GM21619 (cell line): ENCODE data around the gene KARS1.
A peak's percentile ranks its signal among the peaks of the same experiment; 100 is the strongest.
"Not testable (repeated sequence)": the region's sequence is repeated elsewhere in the genome, so short reads cannot be mapped to it uniquely, and the experiment has no call there.

Experiments
- ATAC-seq: cut with Tn5 transposase; IDR thresholded peaks from one replicate; pipeline ENCODE4 v1.9.1; 2021; ENCODE audit not compliant: unreplicated experiment

KARS1 gene

DNA sequence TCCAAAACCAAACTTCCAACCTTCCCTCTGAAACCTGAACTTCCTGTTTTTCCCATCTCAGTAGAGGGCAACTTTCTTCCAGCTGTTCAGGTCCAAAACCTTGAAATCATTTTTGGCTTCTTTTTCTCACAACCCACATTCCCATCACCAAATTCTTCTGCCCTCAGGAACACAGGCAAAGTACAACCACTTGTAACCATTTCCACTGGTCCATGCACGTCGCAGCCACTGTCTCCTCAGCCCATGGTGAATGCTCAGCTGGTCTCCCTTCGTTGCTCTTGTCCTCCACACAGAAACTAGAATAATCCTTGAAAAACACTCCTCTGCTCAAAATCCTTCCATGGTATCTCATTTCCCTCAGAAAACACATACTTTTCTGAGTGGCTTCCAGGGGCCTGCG lies 20.7 kb downstream of the KARS1 start:
- ATAC-seq, result no peak

DNA sequence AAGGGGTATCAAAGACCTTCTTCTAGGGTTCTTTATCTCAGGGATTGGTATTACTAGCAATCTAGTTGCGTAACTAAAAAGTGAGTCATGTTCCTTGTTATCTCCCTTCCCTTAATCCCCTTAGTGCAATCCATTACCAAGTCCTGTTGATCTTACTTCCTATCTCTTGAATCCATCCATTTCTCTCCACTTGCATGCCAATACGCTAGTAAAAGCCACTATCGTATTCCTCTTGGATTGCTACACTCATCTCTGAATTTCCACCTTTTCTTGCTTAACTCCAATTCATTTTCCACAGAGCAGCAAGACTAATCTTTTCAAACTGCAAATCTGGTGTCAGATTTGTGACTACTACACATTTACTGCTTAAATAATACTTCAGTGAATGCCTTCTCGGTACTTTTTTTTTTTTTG lies 22.5 kb downstream of the KARS1 start:
- no peak for ATAC-seq

DNA sequence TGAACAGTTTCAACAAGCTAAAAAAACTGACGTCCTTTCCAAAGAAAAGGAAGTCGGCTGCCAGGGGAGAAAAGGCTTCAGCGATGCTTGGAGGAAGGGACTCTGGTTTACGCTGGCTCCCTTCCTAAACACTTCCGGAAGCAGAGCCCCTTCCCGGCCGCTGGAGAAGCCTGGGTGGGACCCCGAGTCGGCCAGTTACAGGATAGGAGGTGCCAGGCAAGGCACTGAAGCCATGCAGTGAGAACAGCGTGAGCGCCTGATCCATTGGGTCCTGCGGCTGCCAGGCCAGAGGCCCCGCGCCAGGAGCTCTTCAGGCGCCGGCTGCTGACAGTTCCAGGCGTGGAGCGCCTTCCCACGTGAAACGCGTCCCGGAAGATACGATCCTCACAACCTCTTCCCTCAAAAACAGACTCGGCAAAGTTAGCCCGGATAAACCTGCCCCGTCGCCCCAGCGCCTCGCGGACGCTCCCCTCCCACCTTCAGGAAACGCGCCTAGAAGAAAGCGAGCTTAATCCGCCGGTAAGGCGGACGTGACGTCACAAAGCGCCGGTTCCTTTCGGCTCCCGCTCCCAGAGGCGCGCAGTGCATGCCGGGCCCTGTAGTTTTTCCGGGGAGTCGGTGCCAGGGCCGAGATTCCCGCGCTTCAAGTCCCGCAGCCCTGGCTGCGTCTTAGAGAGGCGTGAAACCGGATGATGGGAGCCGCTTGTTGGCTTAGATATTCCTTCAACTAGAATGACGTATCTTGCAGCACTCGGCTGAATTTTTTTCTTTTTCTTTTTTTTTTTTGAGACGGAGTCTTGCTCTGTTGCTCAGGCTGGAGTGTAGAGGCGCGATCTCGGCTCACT lies 24.5 kb downstream of the KARS1 start, which contains the start of gene ADAT1:
Gene ADAT1 (minus strand): TSS at position 521 of the 845 bp plus-strand sequence. CDS start 2,482 bp downstream, outside the sequence.
- peak; percentile 97 for ATAC-seq

DNA sequence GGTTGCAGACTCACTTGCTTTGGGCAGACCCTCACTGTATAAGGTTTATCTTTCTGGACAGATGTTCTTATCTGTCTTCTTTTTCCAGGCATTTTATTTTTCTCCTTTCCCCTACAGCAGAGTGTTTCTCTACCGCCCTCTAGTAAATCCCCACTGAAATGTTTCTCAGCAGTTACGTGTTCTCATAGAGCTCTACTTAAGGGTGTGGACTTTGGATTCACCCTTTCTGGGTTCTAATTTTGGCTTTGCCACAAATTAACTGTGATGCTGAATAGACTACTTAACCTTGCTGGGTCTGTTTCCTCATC lies 26.3 kb downstream of the KARS1 start:
- no peak for ATAC-seq

DNA sequence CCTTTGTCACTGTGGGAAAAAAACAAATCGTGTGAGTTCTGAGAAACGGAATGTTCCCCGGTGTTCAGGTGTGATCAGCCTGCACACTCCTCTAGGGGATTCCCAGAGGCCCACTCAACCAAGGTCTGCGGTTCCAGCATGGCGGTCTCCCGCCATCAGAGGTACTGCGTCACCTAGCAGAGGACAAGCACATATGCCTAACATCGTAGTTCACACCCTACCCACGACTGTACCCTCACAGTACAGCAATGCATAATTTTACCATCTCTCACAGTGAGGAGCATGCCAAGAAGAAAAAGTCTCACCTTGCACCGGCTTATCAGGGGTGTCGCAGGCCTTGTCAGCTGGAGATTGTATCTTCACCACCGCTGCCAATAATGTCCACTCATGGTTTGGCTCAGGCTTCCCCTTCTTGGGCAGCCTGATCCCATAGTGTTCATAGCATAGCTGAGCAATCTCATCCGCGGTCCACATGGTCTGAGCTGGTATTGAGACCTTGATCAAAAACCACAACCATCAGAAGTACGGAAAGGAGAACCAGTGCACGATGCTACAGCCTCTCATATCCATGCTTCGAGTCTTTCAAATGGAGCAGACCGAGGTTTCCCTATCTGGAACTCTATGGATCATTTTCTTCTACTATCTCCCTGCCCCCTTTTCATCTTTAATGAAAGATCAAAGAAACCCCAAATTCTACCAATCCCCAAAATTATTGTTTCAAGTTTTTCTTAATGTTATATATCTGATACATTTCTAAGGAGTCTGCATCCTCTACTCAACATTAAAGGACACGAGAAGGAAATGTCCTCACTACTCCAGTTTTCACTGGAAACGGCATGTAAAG lies 26.9 kb downstream of the KARS1 start:
- ATAC-seq, result no peak

DNA sequence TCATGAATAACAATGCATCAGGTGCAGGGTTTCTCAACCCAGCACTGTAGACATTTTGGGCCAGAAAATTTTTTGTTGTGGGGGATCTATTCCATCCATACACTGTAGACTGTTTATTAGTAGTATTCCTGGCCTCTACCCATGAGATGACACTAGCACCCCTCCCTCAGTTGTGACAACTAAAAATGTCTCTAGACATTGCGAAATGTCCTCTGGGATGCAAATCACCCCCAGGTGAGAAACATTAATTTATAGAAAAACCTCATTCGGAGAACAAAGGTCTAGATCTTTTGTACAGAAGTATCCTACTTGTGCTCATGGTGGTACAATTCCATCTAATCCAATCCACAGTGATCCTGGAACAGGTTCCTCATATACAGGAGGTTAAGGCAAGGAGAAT lies 28.7 kb downstream of the KARS1 start:
- ATAC-seq, result no peak

DNA sequence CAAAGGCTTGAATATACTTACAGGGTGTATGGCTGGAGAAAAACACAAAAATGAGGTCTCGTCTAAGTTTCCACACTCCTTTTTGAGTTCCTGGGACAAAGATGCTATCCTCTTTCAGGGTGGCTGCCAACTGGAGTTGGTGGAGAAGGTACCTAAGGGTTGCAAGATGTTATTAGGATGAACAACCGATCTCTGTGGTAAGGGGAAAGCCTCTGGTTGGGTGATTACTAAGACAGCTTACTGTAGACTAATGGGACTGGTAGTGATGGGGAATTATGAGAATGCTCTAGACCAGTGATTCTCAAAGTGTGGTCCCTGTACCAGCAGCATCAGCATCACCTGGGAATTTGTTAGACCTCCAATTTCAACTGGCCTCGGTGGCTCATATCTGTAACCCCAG lies 30.3 kb downstream of the KARS1 start:
- ATAC-seq, result no peak

DNA sequence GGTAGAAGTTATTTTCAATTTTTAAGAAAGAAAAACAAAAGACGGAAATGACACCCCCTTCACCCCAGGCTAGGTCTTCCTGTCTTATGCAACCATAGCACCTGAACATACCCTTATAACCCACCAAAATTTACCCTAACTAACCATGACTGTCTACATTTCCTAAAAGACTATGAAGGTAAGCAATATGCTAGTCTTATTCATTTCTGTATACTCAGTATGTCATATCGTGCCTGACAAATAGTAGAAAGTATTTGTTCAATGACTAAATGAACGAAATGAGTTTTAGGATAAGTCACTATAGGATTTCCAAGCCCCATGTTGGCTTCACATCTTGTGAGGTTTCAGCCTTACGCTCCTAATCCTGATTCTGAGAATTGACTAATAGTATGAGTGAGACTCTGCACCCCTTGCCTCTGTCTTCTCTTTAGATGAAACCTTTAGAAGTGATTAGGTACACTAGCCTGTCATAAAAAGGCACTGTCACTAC lies 30.9 kb downstream of the KARS1 start:
- peak; percentile 51 for ATAC-seq

DNA sequence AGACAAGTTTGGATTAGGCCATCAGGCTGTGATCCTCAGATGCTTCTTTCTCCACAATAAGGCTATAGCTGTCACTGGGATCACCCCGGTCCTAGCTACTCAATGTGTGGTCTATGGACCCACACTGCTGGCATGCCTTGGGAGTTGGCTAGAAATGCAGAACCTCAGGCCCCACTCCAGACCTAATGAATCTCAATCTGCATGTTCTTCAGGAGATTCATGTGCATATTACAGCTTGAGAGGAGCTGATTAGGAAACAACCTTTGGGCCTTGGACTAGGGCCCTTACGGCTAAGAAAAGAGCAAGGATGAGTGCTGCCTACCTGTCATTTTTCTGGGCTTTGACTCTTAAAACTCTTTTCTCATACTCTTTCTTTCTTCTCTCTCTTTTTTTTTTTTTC lies 31.8 kb downstream of the KARS1 start:
- ATAC-seq, result no peak

DNA sequence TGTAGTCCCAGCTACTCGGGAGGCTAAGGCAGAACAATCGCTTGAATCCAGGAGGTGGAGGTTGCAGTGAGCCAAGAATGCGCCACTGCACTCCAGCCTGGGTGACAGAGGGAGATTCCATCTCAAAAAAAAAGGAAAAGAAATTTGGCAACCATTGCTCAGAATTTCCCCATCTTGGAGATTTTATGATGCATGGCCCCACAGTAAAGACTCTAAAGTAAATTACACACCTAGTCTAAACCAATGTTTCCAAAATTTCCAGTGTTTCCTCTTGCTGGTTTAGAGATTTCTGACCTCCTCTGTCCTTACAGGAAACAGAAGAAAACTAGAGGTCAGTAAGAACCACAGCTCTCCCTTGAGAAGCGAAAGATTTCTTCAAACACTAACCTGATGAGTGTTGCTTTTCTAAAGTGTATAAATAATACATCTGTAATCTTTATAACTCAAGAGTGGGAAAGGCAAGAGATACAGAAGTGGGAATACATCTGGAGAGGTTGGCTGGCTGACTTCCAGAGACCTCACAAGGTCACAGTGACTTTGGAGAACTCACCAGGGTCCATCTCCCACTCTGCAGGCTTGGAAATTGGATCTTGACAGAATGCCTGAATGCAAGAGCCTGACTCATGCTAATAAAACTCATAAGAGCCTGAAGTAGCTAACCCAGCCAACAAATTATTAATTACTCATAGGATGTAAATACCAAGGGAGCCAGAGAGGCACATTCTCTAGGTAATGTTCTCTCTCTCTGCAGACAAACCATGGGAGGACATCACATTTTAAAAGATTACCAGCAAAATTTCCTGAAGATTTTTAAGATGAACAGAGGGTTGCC lies 33.2 kb downstream of the KARS1 start:
- ATAC-seq, result no peak

DNA sequence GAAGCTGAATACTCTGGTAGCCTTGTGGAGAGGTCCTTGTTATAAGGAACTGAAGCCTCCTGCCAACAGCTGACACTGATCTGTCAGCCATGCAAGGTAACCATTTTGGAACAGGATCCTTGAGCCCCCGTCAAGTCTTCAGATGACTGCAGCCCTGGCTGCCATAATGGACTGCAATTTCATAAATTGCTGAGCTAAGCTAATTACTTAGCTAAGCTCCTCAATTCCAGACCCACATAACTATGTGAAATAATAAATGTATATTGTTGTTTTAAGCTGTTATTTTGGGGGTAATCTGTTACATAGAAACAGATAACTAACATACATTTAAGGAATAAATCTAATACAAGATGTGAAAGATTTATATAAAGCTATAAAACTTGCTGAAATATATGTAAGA lies 41.0 kb downstream of the KARS1 start:
- ATAC-seq, result no peak

DNA sequence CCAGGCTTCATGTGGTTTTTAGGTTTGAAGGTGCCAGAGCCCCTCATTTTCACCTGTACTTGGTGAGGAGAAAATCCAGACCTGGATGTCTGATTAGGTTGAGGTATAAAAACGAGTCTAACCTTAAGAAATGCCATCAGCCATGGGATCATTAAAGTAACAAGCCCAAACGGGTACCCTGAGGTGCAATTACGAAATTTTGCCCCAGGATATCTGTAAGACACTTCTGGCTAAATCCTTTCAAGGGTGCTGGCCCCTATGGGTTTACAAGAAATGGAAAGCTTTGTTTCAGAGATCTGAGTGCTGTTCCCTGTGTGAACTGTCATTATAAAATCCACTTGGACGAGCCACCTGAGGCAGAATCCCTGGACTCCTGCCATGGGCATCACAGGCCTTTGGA lies 44.2 kb downstream of the KARS1 start:
- no peak for ATAC-seq

DNA sequence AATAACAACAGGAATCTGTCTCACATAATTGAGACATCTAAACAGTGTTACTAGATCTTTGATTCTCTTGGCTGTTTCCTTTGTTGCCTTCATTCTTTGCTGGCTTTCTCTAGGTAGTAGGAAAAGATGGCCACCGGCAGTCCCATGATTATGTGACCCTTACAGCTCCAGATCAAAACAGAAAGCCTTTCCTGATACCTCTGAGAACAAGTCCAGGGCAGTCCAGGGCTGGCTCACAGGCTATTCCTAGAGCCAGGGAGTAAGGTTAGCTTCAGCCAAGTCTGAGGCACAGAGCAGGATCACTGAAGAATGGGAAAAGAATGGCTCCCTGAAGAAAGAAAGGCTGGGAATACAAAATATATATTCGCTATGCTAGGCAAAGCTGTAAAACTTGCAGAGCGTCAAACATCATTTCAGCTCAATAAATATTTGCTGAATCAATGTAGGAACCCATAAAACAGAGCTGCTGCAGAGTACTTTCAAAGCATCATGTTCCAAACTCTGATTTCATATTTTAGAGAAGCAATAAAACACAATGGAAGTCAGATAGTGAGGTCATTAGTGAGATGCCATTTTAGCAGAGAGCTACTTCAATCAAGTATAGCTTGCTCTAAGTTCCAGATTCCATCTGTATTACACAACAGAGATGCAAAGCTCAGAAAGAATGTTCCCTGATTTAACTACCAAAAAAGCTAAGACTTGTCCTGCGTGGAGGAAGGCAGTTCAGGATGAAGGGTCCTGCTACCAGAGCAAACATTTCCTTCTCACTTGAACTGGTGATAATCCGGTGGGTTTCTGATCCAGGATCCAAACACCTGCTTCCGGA lies 47.8 kb downstream of the KARS1 start:
- no peak for ATAC-seq

DNA sequence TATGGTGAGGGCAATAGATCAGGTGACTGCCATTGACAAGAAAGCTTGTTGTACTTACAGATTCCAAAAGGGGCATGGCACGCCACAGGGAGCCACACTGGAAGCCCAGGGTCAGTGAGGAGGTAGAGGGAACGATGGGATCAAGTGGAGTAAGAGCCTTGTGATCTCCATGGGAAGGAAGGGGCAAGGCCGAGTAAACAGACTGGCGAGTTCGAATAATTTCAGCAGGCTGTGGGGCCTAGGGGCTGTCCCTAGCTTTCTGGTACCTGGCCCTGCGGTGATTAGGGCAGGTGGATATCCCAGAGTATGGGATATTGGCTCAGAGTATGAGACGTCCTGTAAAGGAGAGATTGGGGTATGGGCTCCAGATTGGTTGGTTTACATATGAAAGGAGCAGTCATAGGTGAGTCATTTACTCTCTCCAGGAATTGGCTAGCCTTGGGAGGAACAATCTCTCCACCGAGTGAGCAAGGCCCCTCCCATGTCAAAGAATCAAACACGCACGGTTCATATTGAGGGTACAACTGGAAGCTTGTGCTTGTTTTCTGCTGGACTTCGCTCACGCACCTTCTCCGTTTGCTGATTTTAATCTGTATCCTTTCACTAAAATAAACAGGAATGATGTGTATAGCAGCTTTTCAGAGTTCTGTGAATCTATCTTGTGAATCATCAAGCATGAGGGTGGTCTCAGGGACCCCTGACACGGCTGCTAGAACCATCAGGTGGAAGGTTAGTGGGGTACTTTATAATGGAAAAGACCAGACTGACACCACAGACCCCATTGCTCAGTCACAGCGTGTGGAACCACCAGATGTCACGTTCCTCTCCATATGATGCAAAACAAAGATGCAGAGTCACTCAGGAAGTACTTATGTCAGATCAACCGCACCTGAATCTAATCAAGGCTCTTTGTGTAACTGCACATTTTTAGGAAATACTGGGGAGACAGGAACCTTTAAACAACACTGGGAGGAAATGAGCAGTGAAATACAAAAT lies 53.3 kb downstream of the KARS1 start:
- no peak for ATAC-seq

DNA sequence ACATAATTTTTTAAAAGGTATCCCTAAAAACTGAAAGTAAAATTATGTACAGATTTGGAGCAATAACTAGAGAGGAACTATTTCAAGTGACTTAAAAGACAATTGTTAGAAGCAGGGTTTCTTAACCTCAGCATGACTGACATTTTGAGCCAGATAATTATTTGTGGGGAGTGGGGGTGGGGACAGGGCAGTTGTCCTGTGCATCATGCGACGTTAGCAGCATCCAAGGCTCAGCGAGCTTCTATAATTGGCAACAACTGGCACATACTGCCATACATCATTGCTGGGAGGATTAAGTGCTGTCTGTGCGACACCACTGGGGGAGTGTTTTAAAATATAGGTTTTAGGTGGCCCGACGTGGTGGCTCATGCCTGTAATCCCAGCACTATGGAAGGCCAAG lies 54.2 kb downstream of the KARS1 start:
- no peak for ATAC-seq

DNA sequence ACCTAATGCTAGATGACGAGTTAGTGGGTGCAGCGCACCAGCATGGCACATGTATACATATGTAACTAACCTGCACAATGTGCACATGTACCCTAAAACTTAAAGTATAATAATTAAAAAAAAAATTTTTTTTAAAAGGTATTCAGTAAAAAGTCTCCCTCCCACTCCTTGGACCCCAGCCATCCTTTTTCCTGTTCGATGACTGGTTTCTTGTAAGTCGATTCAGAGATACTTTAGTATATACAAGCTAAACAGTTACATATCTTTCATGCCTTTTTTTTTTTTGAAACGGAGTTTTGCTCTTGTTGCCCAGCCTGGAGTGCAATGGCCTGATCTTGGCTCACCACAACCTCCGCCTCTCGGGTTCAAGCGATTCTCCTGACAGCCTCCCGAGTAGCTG lies 55.5 kb downstream of the KARS1 start:
- ATAC-seq, result not testable (repeated sequence)

DNA sequence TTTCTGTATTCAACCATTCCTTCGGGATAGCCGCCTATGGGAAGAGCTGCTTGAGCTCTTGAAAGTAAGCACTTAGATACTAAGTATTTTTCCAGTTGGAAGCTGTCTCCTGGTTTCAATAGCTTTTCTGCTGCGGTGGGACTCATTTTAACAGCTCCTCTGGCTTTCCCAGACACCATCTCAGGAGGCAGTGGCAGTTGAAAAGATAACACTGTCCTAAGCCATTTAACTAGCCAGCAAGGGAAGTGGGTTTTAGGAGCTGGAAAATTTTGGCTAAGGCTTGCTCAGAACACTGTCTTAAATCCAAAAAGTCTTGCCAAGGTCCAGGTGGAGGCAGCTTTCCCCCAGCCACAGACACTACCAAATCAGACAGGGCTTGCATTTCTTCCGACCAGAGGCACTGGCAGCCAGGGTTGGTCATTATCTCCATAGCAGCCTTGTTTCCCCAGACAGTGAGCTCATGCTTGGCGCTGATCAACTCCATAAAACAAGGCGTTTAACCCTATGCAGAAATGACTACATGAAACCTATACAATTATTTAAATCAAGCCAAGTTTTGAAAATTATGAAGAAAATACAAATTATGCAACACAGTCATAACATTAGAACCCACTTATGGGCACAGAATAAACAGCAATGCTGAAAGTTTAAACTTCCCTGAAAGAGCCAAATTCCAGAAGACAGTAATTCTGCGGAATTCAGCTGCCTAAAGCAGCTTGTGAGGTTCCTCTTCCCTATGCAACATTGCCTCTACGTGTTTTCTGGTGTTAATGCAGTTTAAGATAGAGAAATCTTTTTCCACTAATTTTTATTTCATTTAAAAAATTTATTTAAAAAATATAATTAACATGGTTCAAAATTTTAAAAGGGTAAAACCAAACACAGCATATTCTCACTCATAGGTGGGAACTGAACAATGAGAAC lies 56.3 kb downstream of the KARS1 start:
- no peak for ATAC-seq

DNA sequence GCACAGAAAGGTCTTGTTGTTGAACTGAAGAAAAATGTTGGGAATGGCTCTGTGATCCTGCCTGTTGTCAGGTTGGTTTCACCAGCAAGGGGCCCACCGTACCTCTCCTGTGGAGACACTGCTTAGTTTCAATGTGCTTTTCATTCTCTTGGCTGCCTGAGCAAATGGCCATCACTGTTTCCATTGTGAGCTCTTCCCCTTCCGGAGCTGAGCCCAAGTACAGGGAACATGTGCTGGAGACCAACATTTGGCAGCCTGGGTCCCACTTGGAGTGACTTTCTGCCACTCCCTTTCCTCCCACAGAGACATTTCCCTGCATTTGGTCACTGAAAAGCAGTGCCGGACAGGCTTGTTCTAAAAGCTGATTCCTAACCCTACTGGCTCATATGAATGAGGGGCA lies 58.2 kb downstream of the KARS1 start:
- no peak for ATAC-seq
